Psoas muscle (tissue), 8 donors: ENCODE measurements around the gene LSM4. TPM values are rescaled to one million over a fixed set of nuclear protein-coding genes. Genes with fewer than 3 reads are reported as not detected.

Experiments used
- ATAC-seq, 4 donors: fragments of 200-7000 bp; cut with Tn5 transposase; one replicate each; pipeline ENCODE4 v1.9.1; 2020; ENCODE audit warnings: moderate library complexity in 3 of 4, mild to moderate bottlenecking in 2 of 4
- DNase-seq, 2 donors: peaks; one replicate each; pipeline ENCODE4 v3.0.0-alpha.2; 2020
- H3K27ac ChIP-seq: fragments of 200-600 bp; one replicate; pipeline ENCODE4 v1.8.0; 2022
- H3K27me3 ChIP-seq, 3 donors: fragments of 200-600 bp in 1 of 3; one replicate each; pipeline versions ENCODE4 v1.6.1 to v1.8.0; 2013 to 2022; ENCODE audit warnings: low read length in 2 of 3, mild to moderate bottlenecking in 2 of 3, moderate library complexity in 1 of 3; ENCODE audit not compliant: insufficient read depth in 3 of 3
- H3K36me3 ChIP-seq, 2 donors: fragments of 200-600 bp in 1 of 2; one replicate each; pipeline versions ENCODE4 v1.6.1 to v1.8.0; 2013 to 2022; ENCODE audit warnings: low read depth in 1 of 2, mild to moderate bottlenecking in 1 of 2, moderate library complexity in 1 of 2; ENCODE audit not compliant: insufficient read depth in 1 of 2
- H3K4me1 ChIP-seq: fragments of 200-600 bp; one replicate; pipeline ENCODE4 v1.8.0; 2022
- H3K4me3 ChIP-seq: fragments of 200-600 bp; one replicate; pipeline ENCODE4 v1.8.0; 2022; ENCODE audit warnings: mild to moderate bottlenecking
- H3K9me3 ChIP-seq: fragments of 200-600 bp; one replicate; pipeline ENCODE4 v1.8.0; 2022
- WGBS, 3 donors: extraction: QIAGEN DNeasy Blood & Tissue Kit; methylation state at CpG; one replicate each; pipeline versions ENCODE4 v1.1.6 to v1.1.7; 2013; 5-methylcytosine and 5-hydroxymethylcytosine counted together
- intact Hi-C, 2 donors: fragments of 100-400 bp; cut with DNase I; formaldehyde crosslinking; loops; one replicate each; pipeline versions ENCODE4 v1.11.0 to v1.14.2; 2022
- polyA plus RNA-seq, 3 donors: library from polyadenylated mRNA; stranded (reverse); fragments of 200-250 nt; gene quantifications; one replicate each; pipeline ENCODE4 v1.2.3, GENCODE V29; 2013
- total RNA-seq, 4 donors: library from RNA; stranded (reverse); fragmentation: NEBNext Ultra II Directional in 2 of 4; extraction: Animal tissue kit (Norgen Biotek cat#: 25700) in 2 of 4; gene quantifications; one replicate each; pipeline versions ENCODE4 v1.2.1 to v1.2.4, GENCODE V29; 2021 to 2023
- TF ChIP-seq, protein P1 (sequence below): fragments of 200-600 bp; IDR thresholded peaks from one replicate; pipeline ENCODE4 v1.8.0; 2022; ENCODE audit warnings: antibody characterized with exemption
- donor health status: healthy with polysubstance abuse.
- donor health status: DM: no; HTN: no; CAD: no; lungs with moderate emphysema.
- donor health status: Bipolar disorder and iron deficiency.
- donor health status: healthy.
- donor health status: DM: yes; HTN: yes; CAD: no.
- donor health status: DM: no; HTN: no; CAD: no.
- donor health status: DM: no; HTN: no; CAD: no.
- donor health status: DM: yes; HTN: yes; CAD: no.

LSM4 gene
- total and polyA plus RNA-seq, 7 donors: 87.9 to 215 (median 132) TPM

DNA sequence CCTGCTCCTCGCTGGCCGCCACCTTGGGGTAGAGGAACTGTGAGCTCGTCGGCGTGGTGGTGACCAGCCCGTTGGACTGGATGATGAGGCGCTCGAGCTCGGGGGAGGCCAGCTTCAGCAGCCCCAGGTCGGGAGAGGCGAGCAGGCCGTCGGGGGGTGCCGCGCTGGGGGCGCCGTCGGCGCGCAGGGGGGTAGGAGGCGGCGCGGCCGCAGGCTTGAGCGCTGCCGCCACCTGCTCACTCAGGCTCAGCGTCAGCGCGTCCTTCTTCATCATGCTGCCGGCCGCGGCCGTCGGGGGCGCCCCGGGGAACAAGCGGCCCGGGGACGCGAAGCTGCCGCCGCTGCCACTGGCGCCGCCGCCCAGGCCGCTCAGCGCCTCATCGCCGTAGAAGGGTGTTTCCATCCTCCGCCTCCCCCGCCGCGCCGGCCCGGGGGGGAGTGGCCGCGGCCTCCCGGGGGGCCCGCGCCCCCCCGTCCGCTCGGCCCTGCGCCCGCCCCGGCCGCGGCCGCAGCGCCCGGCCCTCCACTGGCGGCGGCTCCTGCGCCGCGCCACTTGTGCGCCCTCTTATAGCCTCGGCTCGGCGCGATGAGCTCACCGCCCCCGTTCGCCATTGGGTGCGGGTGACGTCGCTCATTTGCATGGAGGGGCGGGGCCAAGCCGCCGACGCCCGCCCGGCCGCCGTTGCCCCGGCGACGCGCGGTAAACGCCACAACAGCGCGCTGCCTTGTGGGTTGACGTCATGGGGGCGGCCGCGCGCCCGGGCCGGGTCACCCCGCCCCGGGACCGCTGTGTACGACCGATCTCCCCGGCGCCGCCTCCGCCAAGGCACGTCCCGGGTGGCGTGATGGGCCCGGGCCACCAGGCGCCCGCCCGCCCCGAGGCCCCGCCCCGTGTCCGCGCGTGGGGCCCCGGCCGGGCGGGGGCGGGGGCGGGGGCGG, 41.5 kb downstream of the LSM4 start, which contains the start of gene JUND:
JUND (minus strand) TSS at position 541 of the 939 bp plus-strand sequence; CDS start at position 403, 138 bp downstream.
- H3K4me1 ChIP-seq: peaks cover 37% of the 10 kb centered on the region
- WGBS, 3 donors: 0% methylated on average over 34 to 138 of the region's 138 CpGs
- intact Hi-C loops: loop anchor here in 1 of 2 donors (2.0 kb wide), 1 partner anchor 21 kb away; no protein-coding TSS in a partner anchor

DNA sequence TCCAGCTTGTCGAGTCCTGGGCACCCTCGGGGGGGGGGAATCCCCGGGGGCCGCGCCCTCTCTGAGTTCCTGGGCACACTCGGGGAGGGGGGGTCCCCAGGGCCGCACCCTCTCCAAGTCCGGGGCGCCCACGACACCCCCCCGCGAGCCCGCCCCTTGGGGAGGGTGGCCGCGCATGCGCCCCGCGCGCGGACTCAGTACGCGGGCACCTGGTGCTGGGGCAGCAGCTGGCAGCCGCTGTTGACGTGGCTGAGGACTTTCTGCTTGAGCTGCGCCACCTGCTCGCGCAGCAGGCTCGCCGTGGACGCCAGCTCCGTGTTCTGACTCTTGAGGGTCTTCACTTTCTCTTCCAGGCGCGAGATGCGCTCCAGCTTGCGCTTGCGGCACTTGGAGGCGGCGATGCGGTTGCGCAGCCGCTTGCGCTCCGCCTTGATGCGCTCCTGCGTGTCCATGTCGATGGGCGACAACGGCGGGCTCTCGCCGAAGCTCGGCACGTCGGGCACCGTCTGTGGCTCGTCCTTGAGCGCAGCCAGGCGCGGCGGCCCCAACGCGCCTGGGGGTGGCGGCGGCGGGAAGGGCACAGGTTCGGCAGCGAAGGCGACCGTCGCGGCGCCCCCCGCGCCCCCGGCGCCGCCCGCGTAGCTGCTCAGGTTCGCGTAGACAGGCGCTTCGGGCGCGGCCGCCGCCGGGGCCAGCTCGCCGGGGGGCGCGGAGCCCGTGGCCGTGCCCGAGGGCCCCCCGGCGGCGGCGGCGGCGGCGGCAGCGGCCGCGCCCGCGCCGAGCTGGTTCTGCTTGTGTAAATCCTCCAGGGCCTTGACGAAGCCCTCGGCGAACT, 42.4 kb downstream of the LSM4 start:
- WGBS, 3 donors: 0 to 1% (median 0%) methylated on average over 62 to 111 of the region's 111 CpGs
- no peaks in the 10 kb centered on the region for H3K9me3 ChIP-seq
- DNase-seq: peak; percentile 85 to 93
- peak overlapping the region; percentile 84 for H3K4me3 ChIP-seq
- peaks cover 0 to 12% of the 10 kb centered on the region in 2 donors for H3K36me3 ChIP-seq
- intact Hi-C loops: loop anchor here in 1 of 2 donors (2.0 kb wide), 1 partner anchor 22 kb away; no protein-coding TSS in a partner anchor
- peaks cover 46% of the 10 kb centered on the region for H3K4me1 ChIP-seq
- TF ChIP-seq, protein P1, sequence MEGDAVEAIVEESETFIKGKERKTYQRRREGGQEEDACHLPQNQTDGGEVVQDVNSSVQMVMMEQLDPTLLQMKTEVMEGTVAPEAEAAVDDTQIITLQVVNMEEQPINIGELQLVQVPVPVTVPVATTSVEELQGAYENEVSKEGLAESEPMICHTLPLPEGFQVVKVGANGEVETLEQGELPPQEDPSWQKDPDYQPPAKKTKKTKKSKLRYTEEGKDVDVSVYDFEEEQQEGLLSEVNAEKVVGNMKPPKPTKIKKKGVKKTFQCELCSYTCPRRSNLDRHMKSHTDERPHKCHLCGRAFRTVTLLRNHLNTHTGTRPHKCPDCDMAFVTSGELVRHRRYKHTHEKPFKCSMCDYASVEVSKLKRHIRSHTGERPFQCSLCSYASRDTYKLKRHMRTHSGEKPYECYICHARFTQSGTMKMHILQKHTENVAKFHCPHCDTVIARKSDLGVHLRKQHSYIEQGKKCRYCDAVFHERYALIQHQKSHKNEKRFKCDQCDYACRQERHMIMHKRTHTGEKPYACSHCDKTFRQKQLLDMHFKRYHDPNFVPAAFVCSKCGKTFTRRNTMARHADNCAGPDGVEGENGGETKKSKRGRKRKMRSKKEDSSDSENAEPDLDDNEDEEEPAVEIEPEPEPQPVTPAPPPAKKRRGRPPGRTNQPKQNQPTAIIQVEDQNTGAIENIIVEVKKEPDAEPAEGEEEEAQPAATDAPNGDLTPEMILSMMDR: no peak
- no peaks in the 10 kb centered on the region for H3K27me3 ChIP-seq
- peak overlapping the region; percentile 99 for H3K27ac ChIP-seq
- ATAC-seq: peak; percentile 54 to 70 (median 60)

More for the DNA sequence above, 41.5 kb downstream of the LSM4 start, which contains the start of gene JUND:
- no peaks in the 10 kb centered on the region for H3K27me3 ChIP-seq
- TF ChIP-seq, protein P1: no peak
- H3K9me3 ChIP-seq: no peaks in the 10 kb centered on the region
- peak within 1 kb of the TSS; percentile 84 for H3K4me3 ChIP-seq
- ATAC-seq (peak; percentile 76 to 81 (median 79)), DNase-seq (peak; percentile 98 to 99)
- H3K27ac ChIP-seq: peak within 1 kb of the TSS; percentile 100
- H3K36me3 ChIP-seq: peaks cover 0 to 12% of the 10 kb centered on the region in 2 donors

DNA sequence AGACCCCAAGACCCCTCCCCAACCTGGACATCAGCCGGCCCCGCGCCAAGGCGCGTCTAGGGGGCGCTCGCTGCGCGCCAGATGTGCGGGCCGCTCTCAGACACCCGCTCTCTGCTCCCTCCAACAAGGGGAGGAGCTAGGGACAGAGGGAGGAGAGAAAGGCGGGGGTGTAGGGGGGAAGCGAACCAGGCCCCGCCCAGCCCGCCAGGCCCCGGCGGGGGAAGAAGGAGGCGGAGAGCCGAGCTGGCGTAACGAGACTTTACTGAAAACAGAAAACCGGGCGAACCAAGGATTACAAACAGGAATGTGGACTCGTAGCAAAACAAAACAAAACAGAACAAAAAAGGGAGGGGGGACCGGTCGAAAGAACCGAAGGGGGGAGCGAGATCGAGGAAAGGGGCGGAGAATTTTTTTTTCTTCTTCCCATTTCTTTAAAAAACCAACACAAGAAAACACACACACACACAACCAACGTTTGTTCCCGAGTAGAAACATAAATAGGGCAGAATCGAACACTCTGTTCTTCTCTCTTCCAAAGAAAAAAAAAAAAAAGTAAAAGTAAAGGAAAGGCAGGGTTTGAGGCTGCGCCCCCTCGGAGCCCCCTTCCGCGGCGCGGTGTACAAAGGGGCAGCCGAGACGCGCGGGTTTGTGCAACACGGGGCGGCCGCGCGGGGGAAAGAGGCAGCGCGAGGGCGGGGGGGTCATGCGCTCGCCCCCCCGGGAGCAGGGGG, 43.2 kb downstream of the LSM4 start:
- peak; percentile 91 to 95 for DNase-seq
- Histone ChIP-seq H3K4me3 (peak overlapping the region; percentile 84), H3K9me3 (no peaks in the 10 kb centered on the region), H3K4me1 (peaks cover 54% of the 10 kb centered on the region), H3K27ac (peak overlapping the region; percentile 99), H3K27me3 (no peaks in the 10 kb centered on the region), H3K36me3 (peaks cover 0 to 12% of the 10 kb centered on the region in 2 donors)
- TF ChIP-seq, protein P1: peak; percentile 74
- WGBS, 3 donors: 1% methylated on average over 35 to 55 of the region's 55 CpGs
- intact Hi-C loops: loop anchor here (1.0 to 2.0 kb wide), 3 partner anchors 23 to 131 kb away; partner anchors contain the start of gene LSM4 (in 2 of the 2)
- peak; percentile 66 to 76 (median 70) for ATAC-seq

DNA sequence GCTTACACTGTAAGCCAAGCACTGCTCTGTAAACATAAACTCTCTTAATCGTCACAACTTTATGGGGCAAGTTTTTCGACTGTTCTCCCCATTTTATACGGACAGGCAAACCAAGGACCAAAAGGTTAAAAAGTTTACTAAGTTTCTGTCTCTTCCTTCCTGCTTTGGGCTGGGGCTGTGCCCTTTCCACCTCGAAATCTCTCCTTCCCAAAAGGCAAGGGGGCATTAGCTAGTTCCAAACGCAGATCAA, 43.7 kb downstream of the LSM4 start:
- Histone ChIP-seq H3K27me3 (no peaks in the 10 kb centered on the region), H3K4me1 (peaks cover 58% of the 10 kb centered on the region), H3K27ac (peak overlapping the region; percentile 99), H3K36me3 (peaks cover 0 to 12% of the 10 kb centered on the region in 2 donors), H3K4me3 (peak overlapping the region; percentile 84), H3K9me3 (no peaks in the 10 kb centered on the region)
- TF ChIP-seq, protein P1: no peak
- intact Hi-C loops: loop anchor here (1.0 to 2.0 kb wide), 2 partner anchors 44 to 132 kb away; partner anchors contain the start of gene LSM4 (in 2 of the 2)
- DNase-seq (no peak), ATAC-seq (no peak)
- 1 to 3% (median 2%) methylated on average over 5 of the region's 5 CpGs for WGBS, 3 donors
